MCF 10A (cell line): Measurements from ENCODE around the gene MATR3. TPM values are rescaled to one million over a fixed set of nuclear protein-coding genes. Genes with fewer than 3 reads are reported as not detected.
A peak's percentile ranks its signal among the peaks of the same experiment; 100 is the strongest.

Experiments used
- BruUV-seq: library from RNA; stranded (reverse); fragments of 400-500 nt; replicated peaks from 2 replicates; lab custom pipeline; 2021; lab: Mats Ljungman, UMichigan
- CTCF ChIA-PET: fragments of 300-600 bp; sonication (Branson Sonifier 250); formaldehyde crosslinking; extraction: SDS; loops from one replicate; lab custom pipeline; 2021; ENCODE audit warnings: antibody characterized with exemption, inconsistent platforms; lab: Yijun Ruan, JAX
- POLR2A ChIA-PET: fragments of 300-600, 350-650 bp; sonication (Branson Sonifier 250); formaldehyde crosslinking; extraction: SDS; loops from one replicate; lab custom pipeline; 2020; ENCODE audit warnings: antibody characterized with exemption, inconsistent platforms; lab: Yijun Ruan, JAX
- DNase-seq: peaks from one replicate; pipeline ENCODE4 v3.0.0-alpha.2; 2018; ENCODE audit not compliant: unreplicated experiment
- H3K27ac Mint-ChIP-seq: one replicate; pipeline ENCODE4 v1.8.0; 2022; ENCODE audit warnings: mild to moderate bottlenecking, low read depth, mixed read lengths; ENCODE audit not compliant: unreplicated experiment
- H3K27me3 Mint-ChIP-seq: one replicate; pipeline ENCODE4 v1.8.0; 2022; ENCODE audit warnings: mixed read lengths; ENCODE audit not compliant: insufficient read depth, unreplicated experiment
- H3K36me3 Mint-ChIP-seq: one replicate; pipeline ENCODE4 v1.8.0; 2022; ENCODE audit warnings: mild to moderate bottlenecking, moderate library complexity, mixed read lengths; ENCODE audit not compliant: insufficient read depth, unreplicated experiment
- H3K4me1 Mint-ChIP-seq: one replicate; pipeline ENCODE4 v1.8.0; 2022; ENCODE audit warnings: mixed read lengths; ENCODE audit not compliant: insufficient read depth, unreplicated experiment
- H3K4me3 Mint-ChIP-seq: one replicate; pipeline ENCODE4 v1.8.0; 2022; ENCODE audit warnings: mild to moderate bottlenecking, moderate library complexity, mixed read lengths; ENCODE audit not compliant: unreplicated experiment
- H3K9me3 Mint-ChIP-seq: one replicate; pipeline ENCODE4 v1.8.0; 2022; ENCODE audit warnings: mixed read lengths; ENCODE audit not compliant: unreplicated experiment
- CTCF ChIP-seq: fragments of 200-600 bp; IDR thresholded peaks from one replicate; pipeline ENCODE4 v1.8.0; 2022; ENCODE audit warnings: antibody characterized with exemption, mild to moderate bottlenecking; ENCODE audit not compliant: unreplicated experiment
- intact Hi-C: fragments of 100-400 bp; cut with micrococcal nuclease; formaldehyde crosslinking; loops from 2 replicates; pipeline ENCODE4 v1.14.1; 2022
- total RNA-seq: library from RNA; stranded (reverse); gene quantifications from 2 replicates; pipeline ENCODE4 v1.2.3, GENCODE V29; 2022

Gene MATR3
- total RNA-seq, 1 experiment from 2014 or later = 159 TPM

GRCh38 chr5:139262742-139263445 lies 30.6 kb upstream of the MATR3 start:
- no peaks in the 10 kb centered on the region for H3K9me3 Mint-ChIP-seq
- POLR2A ChIA-PET = interaction anchor here (0.5 to 1.5 kb wide), 8 partner anchors 11 to 684 kb away, joined by 3 to 10 read pairs (median 3); no protein-coding TSS in a partner anchor
- no TSS peak for BruUV-seq
- DNase-seq = peak; percentile 94
- H3K4me1 Mint-ChIP-seq = peaks cover 11% of the 10 kb centered on the region
- TF ChIP-seq CTCF = peak; percentile 99
- no peaks in the 10 kb centered on the region for H3K27me3 Mint-ChIP-seq
- no peak overlapping the region for H3K4me3 Mint-ChIP-seq
- no peak overlapping the region for H3K27ac Mint-ChIP-seq
- intact Hi-C loops = loop anchor here (1.0 to 10.0 kb wide), 8 partner anchors 326 to 1084 kb away; partner anchors contain the start of genes BRD8, CTNNA1 and KIF20A
- H3K36me3 Mint-ChIP-seq = peaks cover 6% of the 10 kb centered on the region
- CTCF ChIA-PET = interaction anchor here (0.5 to 5.1 kb wide), 28 partner anchors 10 to 689 kb away, joined by 3 to 41 read pairs (median 5); partner anchors contain the start of gene HSPA9

GRCh38 chr5:139263536-139263935 lies 30.0 kb upstream of the MATR3 start:
- Mint-ChIP-seq H3K9me3 (no peaks in the 10 kb centered on the region), H3K27me3 (no peaks in the 10 kb centered on the region), H3K4me3 (no peak overlapping the region), H3K4me1 (peaks cover 11% of the 10 kb centered on the region), H3K36me3 (peaks cover 6% of the 10 kb centered on the region), H3K27ac (no peak overlapping the region)
- CTCF ChIA-PET = interaction anchor here (0.6 to 1.1 kb wide), 2 partner anchors 65 to 505 kb away, joined by 4 to 5 read pairs; no protein-coding TSS in a partner anchor
- POLR2A ChIA-PET = no interaction called here
- TF ChIP-seq CTCF = no peak
- BruUV-seq = no TSS peak
- DNase-seq = no peak
- intact Hi-C loops = loop anchor here (2.0 to 10.0 kb wide), 4 partner anchors 326 to 1085 kb away; partner anchors contain the start of genes BRD8, CTNNA1 and KIF20A

- H3K27ac Mint-ChIP-seq = no peak overlapping the region
- ChIA-PET POLR2A (no interaction called here), CTCF (interaction anchor here (0.6 to 1.1 kb wide), 3 partner anchors 65 to 506 kb away, joined by 4 to 5 read pairs (median 4); no protein-coding TSS in a partner anchor)
- peaks cover 11% of the 10 kb centered on the region for H3K4me1 Mint-ChIP-seq
- H3K9me3 Mint-ChIP-seq = no peaks in the 10 kb centered on the region
- peaks cover 6% of the 10 kb centered on the region for H3K36me3 Mint-ChIP-seq
- no peak for DNase-seq
- H3K27me3 Mint-ChIP-seq = no peaks in the 10 kb centered on the region
- BruUV-seq = no TSS peak
- intact Hi-C loops = loop anchor here (2.0 to 10.0 kb wide), 4 partner anchors 327 to 1085 kb away; partner anchors contain the start of genes BRD8, CTNNA1 and KIF20A
- no peak overlapping the region for H3K4me3 Mint-ChIP-seq
- no peak for TF ChIP-seq CTCF
Measured at GRCh38 chr5:139263946-139264345, 29.6 kb upstream of the MATR3 start.

GRCh38 chr5:139265001-139265400 lies 28.5 kb upstream of the MATR3 start:
- Mint-ChIP-seq H3K9me3 (no peaks in the 10 kb centered on the region), H3K27ac (no peak overlapping the region), H3K4me3 (no peak overlapping the region), H3K27me3 (no peaks in the 10 kb centered on the region), H3K4me1 (peaks cover 11% of the 10 kb centered on the region), H3K36me3 (peaks cover 6% of the 10 kb centered on the region)
- BruUV-seq = no TSS peak
- ChIA-PET POLR2A (interaction anchor here (0.7 kb wide), 1 partner anchor 327 kb away, joined by 3 read pairs; no protein-coding TSS in a partner anchor), CTCF (interaction anchor here (0.7 kb wide), 1 partner anchor 14 kb away, joined by 3 read pairs; no protein-coding TSS in a partner anchor)
- intact Hi-C loops = loop anchor here (10.0 kb wide), 1 partner anchor 510 kb away; the partner anchor contains the start of gene CTNNA1
- no peak for DNase-seq
- TF ChIP-seq CTCF = no peak
